ENCODE results near the gene C1orf56. TPM values are rescaled to one million over a fixed set of nuclear protein-coding genes. Genes with fewer than 3 reads are reported as not detected.

Gene C1orf56
- total and polyA plus RNA-seq, 10 of the 15 experiments (the other 5 are each of a cell fraction or from before 2014, with no cell fraction given), result 0.22 to 15.5 (median 1.5) TPM

GRCh38 chr1:151060007-151060656 lies 12.6 kb downstream of the C1orf56 start, which contains the start of gene MLLT11:
MLLT11 (plus strand) TSS chr1:151060397; CDS start chr1:151067225, 6,828 bp downstream.
- TF ChIP-seq RELB (IDR thresholded peaks at IDR 0.05; ENCODE audit: low read depth), result no peak
- TF ChIP-seq EED (IDR thresholded peaks at IDR 0.05; ENCODE audit: low read depth), result no peak
- no peak for TF ChIP-seq PBX3 (IDR thresholded peaks at IDR 0.05; ENCODE audit: insufficient replicate concordance, low read depth, low read length)
- TF ChIP-seq EGR1 (IDR thresholded peaks at IDR 0.05; ENCODE audit: borderline replicate concordance in 1 of 2, low read depth in 2 of 2, low read length in 2 of 2), result 0 out of 3 replicates have a peak, but pooled peaks of 1 of the 2 experiments have one; percentile 27
- TF ChIP-seq CHD2 (IDR thresholded peaks at IDR 0.05; ENCODE audit: borderline replicate concordance, low read depth, low read length), result peak; percentile 47; the same call in 1 of the 2 replicates
- TF ChIP-seq NFIC (IDR thresholded peaks at IDR 0.05; ENCODE audit: low read depth, low read length), result no peak
- no peak for TF ChIP-seq STAT3 (IDR thresholded peaks at IDR 0.05; ENCODE audit: low read depth, low read length)
- TF ChIP-seq CEBPB (IDR thresholded peaks at IDR 0.05; ENCODE audit: borderline replicate concordance in 1 of 2, low read depth in 2 of 2, low read length in 2 of 2), result no peak
- no peak for TF ChIP-seq MYC (IDR thresholded peaks at IDR 0.05; ENCODE audit: insufficient read depth, insufficient read length, insufficient replicate concordance, low read length, severe bottlenecking)
- no peak for TF ChIP-seq ZNF687 (IDR thresholded peaks at IDR 0.05)
- no peak for TF ChIP-seq SUZ12 (IDR thresholded peaks at IDR 0.05; ENCODE audit: unreplicated experiment)
- TF ChIP-seq SIN3A (IDR thresholded peaks at IDR 0.05; ENCODE audit: low read depth, low read length), result no peak
- TF ChIP-seq IKZF1 (conservative IDR thresholded peaks at IDR 0.05), result no peak
- TF ChIP-seq E2F4 (IDR thresholded peaks at IDR 0.05; ENCODE audit: low read depth, low read length), result no peak
- intact Hi-C loops (cut with micrococcal nuclease; ENCODE audit: unreplicated experiment), result no loop called here
- no peaks in the 10 kb centered on the region for H3K9me3 ChIP-seq (replicated peaks; ENCODE audit: control insufficient read depth, insufficient read depth, low read length)
- H3K4me3 ChIP-seq, result peak within 1 kb of the TSS; percentile 93
- no TSS peak for BruUV-seq (replicated peaks)
- ChIA-PET POLR2A (interaction anchor here (0.6 to 5.8 kb wide), 8 partner anchors 10 to 480 kb away, joined by 3 to 65 read pairs (median 4); partner anchors contain the start of genes C1orf56, GABPB2, MCL1 and VPS72), CTCF (interaction anchor here (0.6 to 7.4 kb wide), 15 partner anchors 8 to 363 kb away, joined by 3 to 76 read pairs (median 4); partner anchors contain the start of genes C1orf56, GABPB2, GOLPH3L and TNFAIP8L2), RAD21 (ENCODE audit: unreplicated experiment) (interaction anchor here (0.9 to 1.9 kb wide), 4 partner anchors 11 to 221 kb away, joined by 3 to 8 read pairs (median 4); partner anchors contain the start of gene TNFAIP8L2), SMC1A (ENCODE audit: uncharacterized antibody, unreplicated experiment) (interaction anchor here (0.6 to 3.6 kb wide), 7 partner anchors 11 to 54 kb away, joined by 3 to 22 read pairs (median 9); partner anchors contain the start of genes C1orf56, GABPB2 and MINDY1)
- peaks cover 28% of the 10 kb centered on the region for H3K4me1 ChIP-seq (ENCODE audit: control insufficient read depth, insufficient read depth, low read length)
- WGBS (ENCODE audit: insufficient coverage, insufficient replicate concordance, low lambda C conversion rate, missing lambda C conversion rate), result 15% methylated on average over 15 of the region's 15 CpGs
- peak within 1 kb of the TSS; percentile 95 for H2AFZ ChIP-seq (ENCODE audit: control insufficient read depth, low read depth, low read length)
- peak within 1 kb of the TSS; percentile 97 for H3K27ac ChIP-seq (ENCODE audit: control insufficient read depth, insufficient read depth)
- ATAC-seq (peak; percentile 3; the same call in 1 of the 3 replicates), DNase-seq (ENCODE audit: low read depth, low spot score) (no peak), FAIRE-seq (no peak)
- peaks cover 2 to 14% of the 10 kb centered on the region in 2 experiments for H3K36me3 ChIP-seq (ENCODE audit: control insufficient read depth in 2 of 2, insufficient read depth in 2 of 2, low read length in 1 of 2)
- H3K79me2 ChIP-seq (ENCODE audit: control insufficient read depth, insufficient read depth, low read length), result peaks cover 53% of the 10 kb centered on the region
- in situ Hi-C loops (cut with MboI), result no loop called here
- peak within 1 kb of the TSS; percentile 94 for H3K9ac ChIP-seq (ENCODE audit: control insufficient read depth, insufficient read depth, low read length)
- H3K27me3 ChIP-seq (replicated peaks in 1 of 2; ENCODE audit: control insufficient read depth in 2 of 2, insufficient read depth in 2 of 2, low read length in 1 of 2), result no peaks in the 10 kb centered on the region
- peak within 1 kb of the TSS; percentile 73 for H3K4me2 ChIP-seq (ENCODE audit: control insufficient read depth, insufficient read depth)
- H4K20me1 ChIP-seq (ENCODE audit: control insufficient read depth, insufficient read depth), result peaks cover 3% of the 10 kb centered on the region; the same call in 1 of the 2 replicates

All from GM12878 (cell line).